ENCODE data around the gene CHAC2. TPM values are rescaled to one million over a fixed set of nuclear protein-coding genes. Genes with fewer than 3 reads are reported as not detected.

The CHAC2 gene
- total and polyA plus RNA-seq, 8 donors: 0.51 to 1.3 (median 1.1) TPM

- H3K9me3 ChIP-seq: no peaks in the 10 kb centered on the region
- no peaks in the 10 kb centered on the region for H3K27me3 ChIP-seq
- no peak for DNase-seq
- 1 to 2% methylated on average over 17 of the region's 17 CpGs for WGBS, 2 donors
- peak overlapping the region; percentile 48 to 80 (median 67) for H3K27ac ChIP-seq
- no peak for TF ChIP-seq CTCF (IDR thresholded peaks at IDR 0.05)
- peak in 3 of 4 donors; percentile 16 to 31 (median 28) for ATAC-seq
- peaks cover 14 to 27% (median 19%) of the 10 kb centered on the region in 3 donors for H3K4me1 ChIP-seq
- intact Hi-C loops (cut with DNase I): no loop called here
- H3K36me3 ChIP-seq: no peaks in the 10 kb centered on the region
- H3K4me3 ChIP-seq: peak overlapping the region; percentile 72 to 80 (median 74)
- no peak for FAIRE-seq
Measured at GRCh38 chr2:53787614-53788289, 20.1 kb downstream of the CHAC2 start.

- DNase-seq (no peak), FAIRE-seq (no peak), ATAC-seq (no peak)
- Histone ChIP-seq H3K9me3 (no peaks in the 10 kb centered on the region), H3K4me1 (peaks cover 7 to 11% (median 9%) of the 10 kb centered on the region in 3 donors), H3K27me3 (no peaks in the 10 kb centered on the region), H3K4me3 (no peak overlapping the region), H3K27ac (no peak overlapping the region), H3K36me3 (peaks cover 0 to 31% (median 2%) of the 10 kb centered on the region in 3 donors)
- intact Hi-C loops (cut with DNase I): no loop called here
- WGBS, 2 donors: 82 to 87% methylated on average over 3 of the region's 3 CpGs
- no peak for TF ChIP-seq CTCF (IDR thresholded peaks at IDR 0.05)
Measured at GRCh38 chr2:53793261-53793660, 25.7 kb downstream of the CHAC2 start.

- FAIRE-seq (no peak), DNase-seq (no peak), ATAC-seq (no peak)
- intact Hi-C loops (cut with DNase I): no loop called here
- no peak overlapping the region for H3K4me3 ChIP-seq
- peaks cover 0 to 37% (median 4%) of the 10 kb centered on the region in 3 donors for H3K36me3 ChIP-seq
- no peak for TF ChIP-seq CTCF (IDR thresholded peaks at IDR 0.05)
- WGBS, 2 donors: 72 to 73% methylated on average over 3 of the region's 3 CpGs
- no peaks in the 10 kb centered on the region for H3K9me3 ChIP-seq
- H3K4me1 ChIP-seq: peaks cover 2 to 11% (median 4%) of the 10 kb centered on the region in 3 donors
- H3K27ac ChIP-seq: no peak overlapping the region
- no peaks in the 10 kb centered on the region for H3K27me3 ChIP-seq
Measured at GRCh38 chr2:53793821-53794220, 26.2 kb downstream of the CHAC2 start.

GRCh38 chr2:53801547-53801946 lies 33.9 kb downstream of the CHAC2 start:
- FAIRE-seq (no peak), DNase-seq (no peak), ATAC-seq (no peak)
- Histone ChIP-seq H3K27me3 (no peaks in the 10 kb centered on the region), H3K4me1 (no peaks in the 10 kb centered on the region), H3K36me3 (peaks cover 0 to 58% (median 4%) of the 10 kb centered on the region in 3 donors), H3K27ac (no peak overlapping the region), H3K4me3 (no peak overlapping the region), H3K9me3 (no peaks in the 10 kb centered on the region)
- TF ChIP-seq CTCF (IDR thresholded peaks at IDR 0.05): no peak
- intact Hi-C loops (cut with DNase I): no loop called here

GRCh38 chr2:53802617-53803151 lies 35.1 kb downstream of the CHAC2 start:
- peaks cover 0 to 57% (median 8%) of the 10 kb centered on the region in 3 donors for H3K36me3 ChIP-seq
- DNase-seq: no peak

More at GRCh38 chr2:53802617-53803151, 35.1 kb downstream of the CHAC2 start:
- FAIRE-seq (no peak), ATAC-seq (no peak)
- H3K4me3 ChIP-seq: no peak overlapping the region
- 81 to 86% methylated on average over 7 of the region's 7 CpGs for WGBS, 2 donors
- H3K27ac ChIP-seq: no peak overlapping the region
- H3K27me3 ChIP-seq: no peaks in the 10 kb centered on the region
- intact Hi-C loops (cut with DNase I): no loop called here
- H3K9me3 ChIP-seq: no peaks in the 10 kb centered on the region
- no peaks in the 10 kb centered on the region for H3K4me1 ChIP-seq
- TF ChIP-seq CTCF (IDR thresholded peaks at IDR 0.05): no peak

Measured in pancreas (tissue), 10 donors.